Fibroblast of lung (primary cell): ENCODE results near the gene ZC3H15. TPM values are rescaled to one million over a fixed set of nuclear protein-coding genes. Genes with fewer than 3 reads are reported as not detected.
A peak's percentile ranks its signal among the peaks of the same experiment; 100 is the strongest.

Experiments
- DNase-seq, 2 donors: peaks; one replicate each; pipeline versions ENCODE4 v3.0.0 to v3.0.0-alpha.2; 2010; ENCODE audit warnings: low read depth in 2 of 2
- H2AFZ ChIP-seq: 2 replicates; pipeline ENCODE4 v1.5.1; 2012; ENCODE audit warnings: low read length, control low read depth, inconsistent platforms
- H3K27ac ChIP-seq: 2 replicates; pipeline ENCODE4 v1.5.1; 2011; ENCODE audit warnings: low read length, control low read depth; ENCODE audit not compliant: insufficient read depth
- H3K27me3 ChIP-seq: 2 replicates; pipeline ENCODE4 v1.5.1; 2011; ENCODE audit warnings: mild to moderate bottlenecking, low read length; ENCODE audit not compliant: control insufficient read depth, insufficient read depth
- H3K36me3 ChIP-seq: 2 replicates; pipeline ENCODE4 v1.5.1; 2011; ENCODE audit warnings: low read length; ENCODE audit not compliant: control insufficient read depth, insufficient read depth
- H3K4me1 ChIP-seq: 2 replicates; pipeline ENCODE4 v1.5.1; 2011; ENCODE audit warnings: low read length; ENCODE audit not compliant: control insufficient read depth, insufficient read depth; ENCODE audit errors: extremely low read depth
- H3K4me2 ChIP-seq: 2 replicates; pipeline ENCODE4 v1.5.1; 2011; ENCODE audit warnings: low read length, control low read depth; ENCODE audit not compliant: insufficient read depth; ENCODE audit errors: extremely low read depth
- H3K4me3 ChIP-seq, 4 experiments: fragments of 200-600 bp in 1 of 4; sonication (generic) in 1 of 4; replicated peaks in 1 of 4; 2 replicates each; pipeline ENCODE4 v1.5.1; 2011 to 2016; ENCODE audit warnings: low read length in 4 of 4, low read depth in 3 of 4, mild to moderate bottlenecking in 3 of 4, control low read depth in 2 of 4, inconsistent platforms in 1 of 4, mixed read lengths in 1 of 4; ENCODE audit not compliant: insufficient read depth in 1 of 4; ENCODE audit errors: control extremely low read depth in 1 of 4
- H3K79me2 ChIP-seq: 2 replicates; pipeline ENCODE4 v1.5.1; 2012; ENCODE audit warnings: mild to moderate bottlenecking, low read length, inconsistent platforms; ENCODE audit not compliant: control insufficient read depth, insufficient read depth
- H3K9ac ChIP-seq: 2 replicates; pipeline ENCODE4 v1.5.1; 2011; ENCODE audit warnings: mild to moderate bottlenecking, low read length, control low read depth; ENCODE audit not compliant: insufficient read depth
- H3K9me3 ChIP-seq: 2 replicates; pipeline ENCODE4 v1.5.1; 2012; ENCODE audit warnings: low read depth, low read length; ENCODE audit not compliant: control insufficient read depth, insufficient read depth
- H4K20me1 ChIP-seq: 2 replicates; pipeline ENCODE4 v1.5.1; 2011; ENCODE audit warnings: low read length; ENCODE audit not compliant: control insufficient read depth, insufficient read depth; ENCODE audit errors: extremely low read depth
- CTCF ChIP-seq, 2 donors: IDR thresholded peaks in 1 of 2; conservative IDR thresholded peaks in 1 of 2; 1 replicate in 1 of 2; 2 replicates in 1 of 2; pipeline ENCODE4 v1.5.1; 2011 to 2012; ENCODE audit warnings: low read length in 2 of 2, control low read depth in 1 of 2, inconsistent platforms in 1 of 2, low read depth in 1 of 2, mild to moderate bottlenecking in 1 of 2
- EZH2 ChIP-seq: IDR thresholded peaks from 2 replicates; pipeline ENCODE4 v1.5.1; 2012; ENCODE audit warnings: low read length, control low read depth, mild to moderate bottlenecking; ENCODE audit errors: missing control alignments
- polyA plus RNA-seq, 2 donors: library from polyadenylated mRNA; depleted of rRNA in 1 of 2; stranded (reverse) in 1 of 2; unstranded in 1 of 2; fragments of >200 nt; gene quantifications; 2 replicates each; pipeline ENCODE4 v1.2.1, GENCODE V29; 2011 to 2012; ENCODE audit warnings: missing spikeins in 1 of 2
- total RNA-seq: library from RNA; depleted of rRNA; stranded (reverse); fragments of >200 nt; gene quantifications from 2 replicates; pipeline ENCODE4 v1.2.1, GENCODE V29; 2014

ZC3H15 gene
- total and polyA plus RNA-seq, 2 donors (not counting 1 experiment from before 2014, with no cell fraction given) = 79.9 to 83.8 TPM

- Histone ChIP-seq H3K27ac (no peak overlapping the region), H3K36me3 (peaks cover 12% of the 10 kb centered on the region), H2AFZ (no peak overlapping the region), H3K27me3 (no peaks in the 10 kb centered on the region), H3K4me3 (no peak overlapping the region), H3K4me2 (no peak overlapping the region), H3K9me3 (no peaks in the 10 kb centered on the region), H3K79me2 (peaks cover 2% of the 10 kb centered on the region), H3K4me1 (no peaks in the 10 kb centered on the region), H3K9ac (no peak overlapping the region), H4K20me1 (no peaks in the 10 kb centered on the region)
- TF ChIP-seq CTCF (conservative IDR thresholded peaks at IDR 0.05 in 1 of 2, IDR thresholded peaks at IDR 0.05 in 1 of 2; ENCODE audit: low read depth in 1 of 2, low read length in 2 of 2) (peak; percentile 5 to 31), EZH2 (no peak)
- peak; percentile 27 to 63 for DNase-seq
Observed at GRCh38 chr2:186503827-186504606, 18.0 kb downstream of the ZC3H15 start.

DNA sequence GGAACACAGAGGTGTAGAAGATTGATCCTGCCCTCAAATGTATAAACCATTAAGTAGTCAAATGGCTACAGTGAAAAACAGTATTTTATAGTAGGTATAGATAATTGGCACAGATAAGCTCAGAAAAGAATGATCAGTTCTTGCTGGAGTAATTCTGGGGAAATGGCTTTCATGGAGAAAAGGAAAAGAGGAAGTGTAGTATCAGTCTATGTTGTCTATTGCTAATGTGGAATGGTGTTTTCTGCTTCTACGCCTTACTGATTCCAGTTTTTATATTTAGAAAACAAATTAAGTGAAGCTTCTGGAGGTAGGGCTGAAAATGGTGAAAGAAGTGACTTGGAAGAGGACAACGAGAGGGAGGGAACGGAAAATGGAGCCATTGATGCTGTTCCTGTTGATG lies 22.2 kb downstream of the ZC3H15 start:
- Histone ChIP-seq H3K4me1 (no peaks in the 10 kb centered on the region), H3K9me3 (no peaks in the 10 kb centered on the region), H3K9ac (no peak overlapping the region), H3K27me3 (no peaks in the 10 kb centered on the region), H2AFZ (no peak overlapping the region), H3K4me3 (no peak overlapping the region), H3K79me2 (no peaks in the 10 kb centered on the region), H3K36me3 (peaks cover 16% of the 10 kb centered on the region), H4K20me1 (no peaks in the 10 kb centered on the region), H3K4me2 (no peak overlapping the region), H3K27ac (no peak overlapping the region)
- no peak for TF ChIP-seq EZH2
- no peak for TF ChIP-seq CTCF (conservative IDR thresholded peaks at IDR 0.05 in 1 of 2, IDR thresholded peaks at IDR 0.05 in 1 of 2; ENCODE audit: low read depth in 1 of 2, low read length in 2 of 2)
- DNase-seq = no peak

DNA sequence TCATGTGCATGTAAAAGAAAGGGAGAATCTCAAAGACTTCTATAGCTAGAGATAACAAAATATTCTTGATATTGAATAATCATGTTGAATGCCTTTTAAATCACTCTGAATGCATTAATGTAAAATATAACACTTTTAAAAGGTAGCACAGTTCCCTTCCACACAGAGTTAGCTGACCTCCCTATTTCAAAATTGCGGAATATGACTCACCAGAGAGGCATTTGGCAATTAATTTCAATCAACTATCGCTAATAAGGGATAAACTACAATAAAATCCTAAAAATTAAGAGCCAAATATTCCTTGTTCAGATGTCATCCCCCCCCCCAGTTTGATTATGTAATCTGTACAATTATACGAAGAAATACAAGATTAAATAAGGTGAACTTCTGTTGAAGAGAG lies 29.3 kb downstream of the ZC3H15 start:
- Histone ChIP-seq H3K9me3 (no peaks in the 10 kb centered on the region), H3K9ac (no peak overlapping the region), H3K36me3 (no peaks in the 10 kb centered on the region), H3K27ac (no peak overlapping the region), H3K4me3 (no peak overlapping the region), H3K79me2 (no peaks in the 10 kb centered on the region), H2AFZ (no peak overlapping the region), H3K4me2 (no peak overlapping the region), H3K4me1 (no peaks in the 10 kb centered on the region), H3K27me3 (no peaks in the 10 kb centered on the region), H4K20me1 (no peaks in the 10 kb centered on the region)
- peak; percentile 28 to 41 for DNase-seq
- TF ChIP-seq EZH2 = no peak
- TF ChIP-seq CTCF (conservative IDR thresholded peaks at IDR 0.05 in 1 of 2, IDR thresholded peaks at IDR 0.05 in 1 of 2; ENCODE audit: low read depth in 1 of 2, low read length in 2 of 2) = no peak
